HG03159 (cell line): ENCODE data around the gene UBE2C.
"Not testable (repeated sequence)": the region's sequence is repeated elsewhere in the genome, so short reads cannot be mapped to it uniquely, and the experiment has no call there.

Experiments used
- ATAC-seq: cut with Tn5 transposase; IDR thresholded peaks from one replicate; pipeline ENCODE4 v1.9.1; 2021; ENCODE audit warnings: mild to moderate bottlenecking, moderate library complexity; ENCODE audit not compliant: unreplicated experiment

The UBE2C gene

GRCh38 chr20:45829673-45830106, 17.2 kb downstream of the UBE2C start:
- not testable (repeated sequence) for ATAC-seq

GRCh38 chr20:45832619-45833018, 20.2 kb downstream of the UBE2C start:
- no peak for ATAC-seq

- ATAC-seq: no peak
These were observed 20.8 kb downstream of the UBE2C start, which contains the start of gene SNX21 for GRCh38 chr20:45833030-45833882. SNX21 (plus strand) TSS chr20:45833799; CDS start chr20:45833920, 121 bp downstream.

- no peak for ATAC-seq
These were observed 21.7 kb downstream of the UBE2C start for GRCh38 chr20:45833883-45834796.

GRCh38 chr20:45834797-45835161, 22.3 kb downstream of the UBE2C start:
- no peak for ATAC-seq

GRCh38 chr20:45835329-45835765, 22.9 kb downstream of the UBE2C start:
- ATAC-seq: no peak

GRCh38 chr20:45835825-45836224, 23.4 kb downstream of the UBE2C start:
- no peak for ATAC-seq

- ATAC-seq: no peak
These were observed 24.4 kb downstream of the UBE2C start for GRCh38 chr20:45836841-45837240.

- no peak for ATAC-seq
These were observed 28.3 kb downstream of the UBE2C start for GRCh38 chr20:45840700-45841198.

GRCh38 chr20:45841407-45842129, 29.1 kb downstream of the UBE2C start:
- ATAC-seq: no peak

GRCh38 chr20:45842169-45842812, 29.8 kb downstream of the UBE2C start:
- ATAC-seq: peak; percentile 67

- no peak for ATAC-seq
These were observed 31.1 kb downstream of the UBE2C start for GRCh38 chr20:45843506-45843905.

- ATAC-seq: no peak
These were observed 33.0 kb downstream of the UBE2C start for GRCh38 chr20:45845452-45845851.

GRCh38 chr20:45848421-45848820, 36.0 kb downstream of the UBE2C start:
- ATAC-seq: no peak

- no peak for ATAC-seq
These were observed 36.6 kb downstream of the UBE2C start for GRCh38 chr20:45848969-45849582.

- no peak for ATAC-seq
These were observed 37.8 kb downstream of the UBE2C start for GRCh38 chr20:45850238-45850637.

GRCh38 chr20:45850926-45851325, 38.5 kb downstream of the UBE2C start:
- no peak for ATAC-seq

- ATAC-seq: no peak
These were observed 39.1 kb downstream of the UBE2C start for GRCh38 chr20:45851501-45851900.

GRCh38 chr20:45852326-45852725, 39.9 kb downstream of the UBE2C start:
- ATAC-seq: no peak

- ATAC-seq: no peak
These were observed 41.0 kb downstream of the UBE2C start for GRCh38 chr20:45853484-45853883.
